Esophagus (tissue), 2 donors: Measurements from ENCODE around the gene VPS13D. TPM values are rescaled to one million over a fixed set of nuclear protein-coding genes. Genes with fewer than 3 reads are reported as not detected.
"Not testable (repeated sequence)": the region's sequence is repeated elsewhere in the genome, so short reads cannot be mapped to it uniquely, and the experiment has no call there.

Experiments
- H3K27ac ChIP-seq, 2 donors: one replicate each; pipeline ENCODE4 v1.5.1; 2013; ENCODE audit warnings: low read depth in 2 of 2, mild to moderate bottlenecking in 2 of 2, inconsistent platforms in 1 of 2, low read length in 1 of 2, moderate library complexity in 1 of 2
- H3K27me3 ChIP-seq, 2 donors: one replicate each; pipeline ENCODE4 v1.6.1; 2013; ENCODE audit warnings: low read length in 2 of 2, control low read depth in 1 of 2, mild to moderate bottlenecking in 1 of 2; ENCODE audit not compliant: insufficient read depth in 2 of 2, control insufficient read depth in 1 of 2
- H3K36me3 ChIP-seq, 2 donors: one replicate each; pipeline ENCODE4 v1.6.1; 2013; ENCODE audit warnings: low read length in 1 of 2; ENCODE audit not compliant: control insufficient read depth in 2 of 2, insufficient read depth in 2 of 2
- H3K4me1 ChIP-seq, 2 donors: one replicate each; pipeline ENCODE4 v1.6.1; 2013; ENCODE audit warnings: low read length in 1 of 2; ENCODE audit not compliant: control insufficient read depth in 2 of 2, insufficient read depth in 2 of 2
- H3K4me3 ChIP-seq, 2 donors: one replicate each; pipeline ENCODE4 v1.5.1; 2013; ENCODE audit warnings: low read length in 2 of 2, mild to moderate bottlenecking in 2 of 2, low read depth in 1 of 2, moderate library complexity in 1 of 2
- H3K9me3 ChIP-seq, 2 donors: one replicate each; pipeline ENCODE4 v1.6.1; 2013; ENCODE audit warnings: mild to moderate bottlenecking in 2 of 2, low read depth in 1 of 2, low read length in 1 of 2, moderate library complexity in 1 of 2; ENCODE audit not compliant: control insufficient read depth in 2 of 2, insufficient read depth in 1 of 2
- WGBS, 2 donors: extraction: QIAGEN DNeasy Blood & Tissue Kit; methylation state at CpG; one replicate each; pipeline ENCODE4 v1.1.7; 2013; 5-methylcytosine and 5-hydroxymethylcytosine counted together
- polyA plus RNA-seq, 2 donors: library from polyadenylated mRNA; stranded (reverse); fragments of 200-250 nt; gene quantifications; one replicate each; pipeline ENCODE4 v1.2.3, GENCODE V29; 2013
- donor health status: healthy with polysubstance abuse.
- donor health status: Bipolar disorder and iron deficiency.

VPS13D gene
- polyA plus RNA-seq, 2 donors = 26.3 to 36.9 TPM

- peaks cover 0 to 5% of the 10 kb centered on the region in 2 donors for H3K4me1 ChIP-seq
- H3K9me3 ChIP-seq = no peaks in the 10 kb centered on the region
- 85 to 92% methylated on average over 1 of the region's 1 CpG for WGBS, 2 donors
- no peaks in the 10 kb centered on the region for H3K36me3 ChIP-seq
- H3K27me3 ChIP-seq = no peaks in the 10 kb centered on the region
- no peak overlapping the region for H3K27ac ChIP-seq
- H3K4me3 ChIP-seq = no peak overlapping the region
Measured at GRCh38 chr1:12536023-12536639, 306.3 kb downstream of the VPS13D start.

- no peaks in the 10 kb centered on the region for H3K27me3 ChIP-seq
- H3K4me3 ChIP-seq = no peak overlapping the region
- H3K36me3 ChIP-seq = no peaks in the 10 kb centered on the region
- H3K27ac ChIP-seq = no peak overlapping the region
- H3K4me1 ChIP-seq = peaks cover 7 to 8% of the 10 kb centered on the region in 2 donors
- WGBS, 2 donors = 86 to 94% methylated on average over 4 of the region's 4 CpGs
- no peaks in the 10 kb centered on the region for H3K9me3 ChIP-seq
Measured at GRCh38 chr1:12537294-12537693, 307.5 kb downstream of the VPS13D start.

GRCh38 chr1:12537906-12538461 lies 308.2 kb downstream of the VPS13D start:
- Histone ChIP-seq H3K4me3 (no peak overlapping the region), H3K9me3 (no peaks in the 10 kb centered on the region), H3K36me3 (no peaks in the 10 kb centered on the region), H3K27me3 (no peaks in the 10 kb centered on the region), H3K27ac (no peak overlapping the region), H3K4me1 (peaks cover 7 to 8% of the 10 kb centered on the region in 2 donors)
- 91 to 94% methylated on average over 3 of the region's 3 CpGs for WGBS, 2 donors

- not testable (repeated sequence) for H3K27ac ChIP-seq, H3K9me3 ChIP-seq, H3K36me3 ChIP-seq, H3K4me1 ChIP-seq, H3K4me3 ChIP-seq, H3K27me3 ChIP-seq
- WGBS, 2 donors = 72 to 73% methylated on average over 3 of the region's 3 CpGs
Measured at GRCh38 chr1:12538536-12538935, 308.7 kb downstream of the VPS13D start.

GRCh38 chr1:12539320-12539704 lies 309.5 kb downstream of the VPS13D start:
- H3K27ac ChIP-seq = peak overlapping the region; percentile 23 to 65
- H3K36me3 ChIP-seq = no peaks in the 10 kb centered on the region
- peaks cover 7 to 8% of the 10 kb centered on the region in 2 donors for H3K4me1 ChIP-seq
- H3K9me3 ChIP-seq = no peaks in the 10 kb centered on the region
- H3K27me3 ChIP-seq = no peaks in the 10 kb centered on the region
- 94 to 100% methylated on average over 2 of the region's 2 CpGs for WGBS, 2 donors
- no peak overlapping the region for H3K4me3 ChIP-seq

- WGBS, 2 donors = 56 to 58% methylated on average over 34 of the region's 34 CpGs
- H3K27ac ChIP-seq = peak overlapping the region; percentile 65 to 71
Measured at GRCh38 chr1:12539705-12540579, 310.1 kb downstream of the VPS13D start.

GRCh38 chr1:12540580-12541273 lies 310.9 kb downstream of the VPS13D start:
- Histone ChIP-seq H3K36me3 (no peaks in the 10 kb centered on the region), H3K4me1 (peaks cover 7 to 8% of the 10 kb centered on the region in 2 donors), H3K27ac (peak overlapping the region; percentile 65 to 71), H3K4me3 (no peak overlapping the region), H3K9me3 (no peaks in the 10 kb centered on the region), H3K27me3 (no peaks in the 10 kb centered on the region)
- 76 to 83% methylated on average over 16 to 17 of the region's 17 CpGs for WGBS, 2 donors

More at GRCh38 chr1:12539705-12540579, 310.1 kb downstream of the VPS13D start:
- H3K4me1 ChIP-seq = peaks cover 7 to 8% of the 10 kb centered on the region in 2 donors
- H3K4me3 ChIP-seq = no peak overlapping the region
- no peaks in the 10 kb centered on the region for H3K36me3 ChIP-seq
- no peaks in the 10 kb centered on the region for H3K27me3 ChIP-seq
- H3K9me3 ChIP-seq = no peaks in the 10 kb centered on the region

- Histone ChIP-seq H3K27me3 (no peaks in the 10 kb centered on the region), H3K27ac (peak overlapping the region; percentile 71 to 80), H3K9me3 (no peaks in the 10 kb centered on the region), H3K4me1 (peaks cover 7 to 8% of the 10 kb centered on the region in 2 donors), H3K4me3 (no peak overlapping the region), H3K36me3 (no peaks in the 10 kb centered on the region)
- WGBS, 2 donors = 54 to 67% methylated on average over 17 of the region's 17 CpGs
Measured at GRCh38 chr1:12541274-12542137, 311.7 kb downstream of the VPS13D start.

- no peaks in the 10 kb centered on the region for H3K27me3 ChIP-seq
- 90 to 93% methylated on average over 9 of the region's 9 CpGs for WGBS, 2 donors
- H3K4me3 ChIP-seq = no peak overlapping the region
- H3K9me3 ChIP-seq = no peaks in the 10 kb centered on the region
- H3K4me1 ChIP-seq = peaks cover 7 to 8% of the 10 kb centered on the region in 2 donors
- H3K27ac ChIP-seq = peak overlapping the region; percentile 1 to 80
- no peaks in the 10 kb centered on the region for H3K36me3 ChIP-seq
Measured at GRCh38 chr1:12542138-12542465, 312.3 kb downstream of the VPS13D start.
